Neural progenitor cell (in vitro differentiated cells): ENCODE measurements around the gene CATSPERB. TPM values are rescaled to one million over a fixed set of nuclear protein-coding genes. Genes with fewer than 3 reads are reported as not detected.

Experiments used
- DNase-seq: peaks from one replicate; pipeline ENCODE4 v3.0.0-alpha.2; 2016; ENCODE audit warnings: low spot score
- H2AFZ ChIP-seq: fragments of 200-600 bp; sonication (generic); replicated peaks from 2 replicates; pipeline ENCODE4 v1.6.1; 2016; ENCODE audit warnings: antibody characterized with exemption
- H3F3A ChIP-seq: fragments of 200-600 bp; sonication (generic); 2 replicates; pipeline ENCODE4 v1.6.1; 2016; ENCODE audit warnings: antibody characterized with exemption, low read depth
- H3K27ac ChIP-seq: fragments of 200-600 bp; sonication (generic); 2 replicates; pipeline ENCODE4 v1.5.1; 2016; ENCODE audit warnings: mild to moderate bottlenecking
- H3K27me3 ChIP-seq: fragments of 200-600 bp; sonication (generic); 2 replicates; pipeline ENCODE4 v1.6.1; 2016; ENCODE audit warnings: mild to moderate bottlenecking, moderate library complexity
- H3K36me3 ChIP-seq: fragments of 200-600 bp; sonication (generic); 2 replicates; pipeline ENCODE4 v1.5.1; 2016
- H3K4me1 ChIP-seq: fragments of 200-600 bp; sonication (generic); 2 replicates; pipeline ENCODE4 v1.6.1; 2016; ENCODE audit warnings: mixed run types
- H3K4me2 ChIP-seq: fragments of 200-600 bp; sonication (generic); 2 replicates; pipeline ENCODE4 v1.6.1; 2016
- H3K4me3 ChIP-seq: fragments of 200-600 bp; sonication (generic); 2 replicates; pipeline ENCODE4 v1.5.1; 2016
- H3K79me2 ChIP-seq: fragments of 200-600 bp; sonication (generic); 2 replicates; pipeline ENCODE4 v1.6.1; 2016; ENCODE audit warnings: low read depth
- H3K9ac ChIP-seq: fragments of 200-600 bp; sonication (generic); 2 replicates; pipeline ENCODE4 v1.6.1; 2016
- H3K9me3 ChIP-seq: fragments of 200-600 bp; sonication (generic); 2 replicates; pipeline ENCODE4 v1.5.1; 2016; ENCODE audit warnings: low read depth
- H4K20me1 ChIP-seq: fragments of 200-600 bp; sonication (generic); 2 replicates; pipeline ENCODE4 v1.6.1; 2016; ENCODE audit warnings: low read depth
- H3K27ac Mint-ChIP-seq: 3 replicates; pipeline ENCODE4 v1.8.0; 2021; ENCODE audit warnings: mixed read lengths
- H3K27me3 Mint-ChIP-seq: 2 replicates; pipeline ENCODE4 v1.8.0; 2022; ENCODE audit warnings: low read depth, mild to moderate bottlenecking, inconsistent platforms, moderate library complexity, mixed read lengths; ENCODE audit not compliant: insufficient read depth
- H3K36me3 Mint-ChIP-seq: 3 replicates; pipeline ENCODE4 v1.8.0; 2021; ENCODE audit warnings: mixed read lengths
- H3K4me1 Mint-ChIP-seq: 3 replicates; pipeline ENCODE4 v1.8.0; 2021; ENCODE audit warnings: mixed read lengths
- H3K4me3 Mint-ChIP-seq: 3 replicates; pipeline ENCODE4 v1.8.0; 2021; ENCODE audit warnings: mild to moderate bottlenecking, moderate library complexity, mixed read lengths
- H3K9me3 Mint-ChIP-seq: 3 replicates; pipeline ENCODE4 v1.8.0; 2020; ENCODE audit warnings: mixed read lengths
- EZH2 ChIP-seq: fragments of 200-600 bp; sonication (generic); IDR thresholded peaks from 2 replicates; pipeline ENCODE4 v1.6.1; 2017; ENCODE audit warnings: antibody characterized with exemption, mild to moderate bottlenecking, moderate library complexity
- EZH2phosphoT487 ChIP-seq: fragments of 200-600 bp; sonication (generic); IDR thresholded peaks from 2 replicates; pipeline ENCODE4 v1.6.1; 2017; ENCODE audit warnings: antibody characterized with exemption
- total RNA-seq: library from RNA; depleted of rRNA; stranded (reverse); fragments of >200 nt; gene quantifications from 2 replicates; pipeline ENCODE4 v1.2.3, GENCODE V29; 2015; ENCODE audit warnings: low replicate concordance
- TF ChIP-seq, protein P1 (sequence below): fragments of 200-600 bp; sonication (generic); IDR thresholded peaks from 2 replicates; pipeline ENCODE4 v1.5.1; 2017; ENCODE audit warnings: antibody characterized with exemption, mild to moderate bottlenecking

The CATSPERB gene
- total RNA-seq, 1 donor from 2014 or later = not detected

DNA sequence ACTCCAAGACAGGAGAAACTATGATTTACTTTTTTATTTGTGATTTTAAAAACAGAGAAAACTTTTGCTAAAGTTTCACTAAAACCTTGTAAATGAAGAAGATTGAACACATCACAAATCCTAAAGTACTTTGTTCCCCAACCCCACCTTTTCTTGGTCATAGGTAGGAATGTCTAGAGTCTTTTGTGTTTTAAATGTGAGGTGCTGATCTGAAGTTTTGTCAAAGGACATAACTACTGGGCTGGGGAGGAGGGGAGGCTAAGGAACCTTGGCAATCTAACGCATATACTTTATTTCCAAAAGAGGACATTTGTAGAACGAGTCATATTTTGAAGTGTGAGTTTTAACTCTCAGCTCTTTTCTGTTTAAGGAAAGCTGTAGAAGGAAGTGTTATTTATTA, 37.2 kb downstream of the CATSPERB start:
- Histone ChIP-seq H3K4me1 (no peaks in the 10 kb centered on the region), H3K9ac (no peak overlapping the region), H3F3A (no peaks in the 10 kb centered on the region), H3K4me3 (no peak overlapping the region), H4K20me1 (no peaks in the 10 kb centered on the region), H3K4me2 (no peak overlapping the region), H3K79me2 (no peaks in the 10 kb centered on the region), H3K27ac (no peak overlapping the region), H2AFZ (no peak overlapping the region), H3K36me3 (no peaks in the 10 kb centered on the region), H3K27me3 (no peaks in the 10 kb centered on the region), H3K9me3 (no peaks in the 10 kb centered on the region)
- Mint-ChIP-seq H3K4me1 (no peaks in the 10 kb centered on the region), H3K27ac (no peak overlapping the region), H3K36me3 (no peaks in the 10 kb centered on the region), H3K9me3 (peaks cover 16% of the 10 kb centered on the region), H3K4me3 (no peak overlapping the region), H3K27me3 (peaks cover 4% of the 10 kb centered on the region)
- DNase-seq = no peak
- TF ChIP-seq, protein P1, sequence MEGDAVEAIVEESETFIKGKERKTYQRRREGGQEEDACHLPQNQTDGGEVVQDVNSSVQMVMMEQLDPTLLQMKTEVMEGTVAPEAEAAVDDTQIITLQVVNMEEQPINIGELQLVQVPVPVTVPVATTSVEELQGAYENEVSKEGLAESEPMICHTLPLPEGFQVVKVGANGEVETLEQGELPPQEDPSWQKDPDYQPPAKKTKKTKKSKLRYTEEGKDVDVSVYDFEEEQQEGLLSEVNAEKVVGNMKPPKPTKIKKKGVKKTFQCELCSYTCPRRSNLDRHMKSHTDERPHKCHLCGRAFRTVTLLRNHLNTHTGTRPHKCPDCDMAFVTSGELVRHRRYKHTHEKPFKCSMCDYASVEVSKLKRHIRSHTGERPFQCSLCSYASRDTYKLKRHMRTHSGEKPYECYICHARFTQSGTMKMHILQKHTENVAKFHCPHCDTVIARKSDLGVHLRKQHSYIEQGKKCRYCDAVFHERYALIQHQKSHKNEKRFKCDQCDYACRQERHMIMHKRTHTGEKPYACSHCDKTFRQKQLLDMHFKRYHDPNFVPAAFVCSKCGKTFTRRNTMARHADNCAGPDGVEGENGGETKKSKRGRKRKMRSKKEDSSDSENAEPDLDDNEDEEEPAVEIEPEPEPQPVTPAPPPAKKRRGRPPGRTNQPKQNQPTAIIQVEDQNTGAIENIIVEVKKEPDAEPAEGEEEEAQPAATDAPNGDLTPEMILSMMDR = no peak
- TF ChIP-seq EZH2phosphoT487 (no peak), EZH2 (no peak)

DNA sequence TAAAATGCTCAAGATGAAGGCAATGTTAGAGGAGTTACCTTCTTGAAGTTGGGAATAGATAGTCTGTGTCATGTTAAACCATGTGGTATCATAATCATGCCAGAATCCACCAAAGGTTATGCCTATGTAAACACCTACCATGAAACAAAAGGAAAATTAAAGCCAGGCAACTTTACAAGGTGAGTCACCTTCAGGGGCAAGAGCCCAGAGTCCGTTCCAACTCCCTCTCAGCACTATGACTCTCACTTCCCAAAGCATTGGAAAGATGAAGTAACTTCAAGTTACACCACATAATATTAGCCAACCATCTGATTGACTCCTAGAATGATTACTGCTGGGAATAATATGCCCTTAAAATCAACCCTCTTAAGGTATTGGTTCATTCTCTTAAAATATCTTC, 38.5 kb downstream of the CATSPERB start:
- TF ChIP-seq EZH2phosphoT487 (no peak), EZH2 (no peak)
- TF ChIP-seq, protein P1 = no peak
- H3K27ac ChIP-seq = no peak overlapping the region

DNA sequence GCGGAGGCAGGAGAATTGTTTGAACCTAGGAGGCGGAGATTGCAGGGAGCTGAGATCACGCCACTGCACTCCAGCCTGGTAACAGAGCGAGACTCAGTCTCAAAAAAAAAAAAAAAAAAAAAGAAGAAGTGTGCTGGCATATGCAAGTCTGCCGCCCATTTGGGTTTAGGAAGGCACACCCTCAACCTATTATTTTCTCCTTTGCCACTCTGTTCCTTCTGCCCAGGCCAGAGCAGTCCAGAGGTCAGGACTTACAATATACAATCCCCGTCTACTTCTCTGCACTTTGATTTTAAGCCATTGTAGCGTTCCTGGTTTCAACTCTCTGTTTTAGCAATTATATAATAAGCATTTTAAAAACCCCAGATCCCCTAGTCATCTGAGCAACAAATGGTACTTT, 39.8 kb downstream of the CATSPERB start:
- Histone ChIP-seq H3K27me3 (no peaks in the 10 kb centered on the region), H3K9me3 (no peaks in the 10 kb centered on the region), H3K4me1 (no peaks in the 10 kb centered on the region), H3K9ac (no peak overlapping the region), H3K4me2 (no peak overlapping the region), H2AFZ (no peak overlapping the region), H3K79me2 (no peaks in the 10 kb centered on the region), H3K4me3 (no peak overlapping the region), H3K36me3 (no peaks in the 10 kb centered on the region), H4K20me1 (no peaks in the 10 kb centered on the region), H3F3A (no peaks in the 10 kb centered on the region), H3K27ac (no peak overlapping the region)
- no peak overlapping the region for H3K27ac Mint-ChIP-seq
- no peaks in the 10 kb centered on the region for H3K36me3 Mint-ChIP-seq
- TF ChIP-seq EZH2phosphoT487 (no peak), EZH2 (no peak)
- TF ChIP-seq, protein P1 = no peak
- DNase-seq = no peak
- peaks cover 11% of the 10 kb centered on the region for H3K9me3 Mint-ChIP-seq
- H3K4me3 Mint-ChIP-seq = no peak overlapping the region
- H3K27me3 Mint-ChIP-seq = no peaks in the 10 kb centered on the region
- H3K4me1 Mint-ChIP-seq = no peaks in the 10 kb centered on the region

More for the DNA sequence above, 38.5 kb downstream of the CATSPERB start:
- DNase-seq = no peak
- Mint-ChIP-seq H3K27ac (no peak overlapping the region), H3K9me3 (peaks cover 16% of the 10 kb centered on the region), H3K36me3 (no peaks in the 10 kb centered on the region), H3K4me1 (no peaks in the 10 kb centered on the region), H3K4me3 (no peak overlapping the region), H3K27me3 (peaks cover 4% of the 10 kb centered on the region)
- no peaks in the 10 kb centered on the region for H3K79me2 ChIP-seq
- H3F3A ChIP-seq = no peaks in the 10 kb centered on the region
- no peaks in the 10 kb centered on the region for H3K9me3 ChIP-seq
- no peak overlapping the region for H3K4me3 ChIP-seq
- no peak overlapping the region for H3K4me2 ChIP-seq
- H3K36me3 ChIP-seq = no peaks in the 10 kb centered on the region
- no peak overlapping the region for H2AFZ ChIP-seq
- no peaks in the 10 kb centered on the region for H4K20me1 ChIP-seq
- H3K9ac ChIP-seq = no peak overlapping the region
- H3K27me3 ChIP-seq = no peaks in the 10 kb centered on the region
- H3K4me1 ChIP-seq = no peaks in the 10 kb centered on the region
